Endothelial cell of umbilical vein (primary cell): ENCODE measurements around the gene ZNF438. TPM values are rescaled to one million over a fixed set of nuclear protein-coding genes. Genes with fewer than 3 reads are reported as not detected.
A peak's percentile ranks its signal among the peaks of the same experiment; 100 is the strongest.

Experiments
- BruUV-seq: library from RNA; stranded (reverse); fragments of 400-500 nt; replicated peaks from 2 replicates; lab custom pipeline; 2021; lab: Mats Ljungman, UMichigan
- CTCF ChIA-PET: fragments of 300-600, 350-600 bp; sonication (Branson Sonifier 250); formaldehyde crosslinking; loops from one replicate; lab custom pipeline; 2021; ENCODE audit warnings: antibody characterized with exemption, inconsistent platforms; lab: Charles Lee
- POLR2A ChIA-PET: fragments of 300-600, 350-600 bp; sonication (Branson Sonifier 250); formaldehyde crosslinking; loops from one replicate; lab custom pipeline; 2021; ENCODE audit warnings: antibody characterized with exemption, inconsistent platforms; lab: Charles Lee
- DNase-seq: peaks from one replicate; pipeline ENCODE4 v3.0.0-alpha.2; 2011; ENCODE audit warnings: low read depth, low spot score
- FAIRE-seq: peaks from 2 replicates; lab custom pipeline; 2011; peaks lifted over from hg19 to GRCh38; lab: Jason Lieb, UNC
- H2AFZ ChIP-seq: 2 replicates; pipeline ENCODE4 v1.6.0; 2012; ENCODE audit warnings: low read depth, low read length, control low read depth, inconsistent platforms
- H3K27ac ChIP-seq: 2 replicates; pipeline ENCODE4 v1.5.1; 2011; ENCODE audit warnings: low read depth, mild to moderate bottlenecking, control low read depth, low read length, moderate library complexity; ENCODE audit not compliant: insufficient read depth
- H3K27me3 ChIP-seq, 2 experiments: 2 replicates each; pipeline versions ENCODE4 v1.6.0 to v1.6.1; 2011; ENCODE audit warnings: low read length in 2 of 2, mixed read lengths in 1 of 2; ENCODE audit not compliant: control insufficient read depth in 2 of 2, insufficient read depth in 2 of 2
- H3K36me3 ChIP-seq, 2 experiments: 2 replicates in 1 of 2; 3 replicates in 1 of 2; pipeline ENCODE4 v1.5.1; 2011; ENCODE audit warnings: low read length in 2 of 2, mild to moderate bottlenecking in 1 of 2, moderate library complexity in 1 of 2; ENCODE audit not compliant: control insufficient read depth in 2 of 2, insufficient read depth in 2 of 2; ENCODE audit errors: extremely low read depth in 1 of 2
- H3K4me1 ChIP-seq: 3 replicates; pipeline ENCODE4 v1.5.1; 2011; ENCODE audit warnings: mild to moderate bottlenecking, low read length; ENCODE audit not compliant: control insufficient read depth, insufficient read depth; ENCODE audit errors: extremely low read depth
- H3K4me2 ChIP-seq: 2 replicates; pipeline ENCODE4 v1.6.1; 2011; ENCODE audit warnings: low read length, control low read depth, mixed read lengths; ENCODE audit not compliant: insufficient read depth
- H3K4me3 ChIP-seq, 3 experiments: fragments of 200-600 bp in 1 of 3; sonication (generic), shearing (Covaris generic) in 1 of 3; replicated peaks in 1 of 3; 2 replicates each; pipeline ENCODE4 v1.5.1; 2011 to 2016; ENCODE audit warnings: control low read depth in 3 of 3, low read length in 3 of 3, mild to moderate bottlenecking in 2 of 3, inconsistent platforms in 1 of 3, low read depth in 1 of 3, moderate library complexity in 1 of 3; ENCODE audit not compliant: insufficient read depth in 1 of 3
- H3K79me2 ChIP-seq: 2 replicates; pipeline ENCODE4 v1.6.0; 2012; ENCODE audit warnings: low read length, inconsistent platforms; ENCODE audit not compliant: control insufficient read depth, insufficient read depth
- H3K9ac ChIP-seq: replicated peaks from 2 replicates; pipeline ENCODE3; 2011; ENCODE audit warnings: low read length, control low read depth; ENCODE audit not compliant: insufficient read depth; ENCODE audit errors: extremely low read depth
- H3K9me1 ChIP-seq: replicated peaks from 3 replicates; pipeline ENCODE4 v1.6.0; 2011; ENCODE audit warnings: mild to moderate bottlenecking, low read length; ENCODE audit not compliant: control insufficient read depth, insufficient read depth; ENCODE audit errors: extremely low read depth
- H3K9me3 ChIP-seq: replicated peaks from 2 replicates; pipeline ENCODE4 v1.5.1; 2012; ENCODE audit warnings: low read length, inconsistent platforms; ENCODE audit not compliant: control insufficient read depth, insufficient read depth
- H4K20me1 ChIP-seq: replicated peaks from 2 replicates; pipeline ENCODE3; 2011; ENCODE audit warnings: mild to moderate bottlenecking, low read length; ENCODE audit not compliant: control insufficient read depth, insufficient read depth; ENCODE audit errors: extremely low read depth
- CTCF ChIP-seq, 2 donors: IDR thresholded peaks; 1 replicate in 1 of 2; 2 replicates in 1 of 2; pipeline ENCODE4 v1.5.1; 2011; ENCODE audit warnings: low read length in 2 of 2, mild to moderate bottlenecking in 2 of 2, moderate library complexity in 2 of 2, control low read depth in 1 of 2, inconsistent platforms in 1 of 2, low read depth in 1 of 2; ENCODE audit not compliant: insufficient read depth in 1 of 2; ENCODE audit errors: extremely low read depth in 1 of 2
- EZH2 ChIP-seq: IDR thresholded peaks from 2 replicates; pipeline ENCODE4 v1.6.1; 2012; ENCODE audit warnings: borderline replicate concordance, low read depth, mild to moderate bottlenecking, moderate library complexity, low read length, inconsistent platforms; ENCODE audit not compliant: severe bottlenecking
- FOS ChIP-seq: IDR thresholded peaks from 2 replicates; pipeline ENCODE4 v1.6.1; 2011; ENCODE audit warnings: mild to moderate bottlenecking, low read length, moderate library complexity, borderline replicate concordance; ENCODE audit not compliant: insufficient read depth
- JUN ChIP-seq: IDR thresholded peaks from 2 replicates; pipeline ENCODE4 v1.6.1; 2011; ENCODE audit warnings: borderline replicate concordance, low read depth; ENCODE audit not compliant: insufficient read length, insufficient read depth
- POLR2A ChIP-seq: IDR thresholded peaks from 2 replicates; pipeline ENCODE4 v1.6.1; 2012; ENCODE audit warnings: low read depth, mild to moderate bottlenecking, control low read depth, low read length
- dilution Hi-C: fragments of 300-500 bp; cut with MboI; formaldehyde crosslinking; loops from one replicate; pipeline ENCODE4 v1.15.0; 2019; ENCODE audit warnings: low sequenced_read_pairs; ENCODE audit not compliant: extremely low pct_ligation_motif_present
- intact Hi-C: fragments of 100-400 bp; cut with micrococcal nuclease; formaldehyde crosslinking; loops from one replicate; pipeline ENCODE4 v1.10.0; 2022
- polyA plus RNA-seq, 4 experiments: library from polyadenylated mRNA; depleted of rRNA in 3 of 4; stranded (reverse) in 3 of 4; unstranded in 1 of 4; fragments of >200 nt; gene quantifications; 2 replicates each; pipeline versions ENCODE4 v1.2.1 to v1.2.3, GENCODE V29; 2011 to 2012; ENCODE audit warnings: missing spikeins in 1 of 4
- total RNA-seq: library from RNA; stranded (reverse); gene quantifications from 2 replicates; pipeline ENCODE4 v1.2.3, GENCODE V29; 2021

The ZNF438 gene
- total and polyA plus RNA-seq, 2 donors (not counting 3 experiments of a cell fraction or from before 2014, with no cell fraction given), result 7.2 to 15.1 TPM

DNA sequence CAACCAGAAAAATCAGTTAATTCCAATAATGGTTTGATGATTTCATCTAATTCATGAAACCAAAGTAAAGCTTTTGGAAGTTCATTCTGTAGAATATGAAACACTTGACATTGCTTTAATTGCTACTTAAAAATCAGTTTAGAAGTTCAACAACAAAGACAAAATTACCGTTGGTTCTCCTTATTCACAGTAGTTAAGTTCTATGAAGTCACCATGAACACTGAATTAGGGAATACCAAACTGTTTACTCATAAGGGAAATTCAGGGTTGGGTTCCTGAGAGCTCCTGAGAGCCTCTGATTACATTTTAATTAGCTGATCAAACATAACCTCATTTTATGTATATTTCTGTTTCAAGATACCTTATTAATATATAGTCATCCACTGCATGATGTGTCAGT lies 46.2 kb downstream of the ZNF438 start:
- ChIA-PET CTCF (interaction anchor here (0.8 to 2.2 kb wide), 10 partner anchors 9 to 442 kb away, joined by 3 to 16 read pairs (median 4); partner anchors contain the start of gene ZNF438), POLR2A (interaction anchor here (0.6 to 1.3 kb wide), 6 partner anchors 10 to 898 kb away, joined by 3 to 6 read pairs (median 4); no protein-coding TSS in a partner anchor)
- H3K27ac ChIP-seq, result peak overlapping the region; percentile 93
- DNase-seq (peak; percentile 74), FAIRE-seq (no peak)
- peaks cover 61% of the 10 kb centered on the region for H3K4me1 ChIP-seq
- peak overlapping the region; percentile 81 for H3K9ac ChIP-seq
- no TSS peak for BruUV-seq
- H3K4me3 ChIP-seq, result no peak overlapping the region
- dilution Hi-C loops, result no loop called here
- H3K36me3 ChIP-seq, result peaks cover 0 to 2% of the 10 kb centered on the region in 2 experiments
- H3K9me1 ChIP-seq, result no peaks in the 10 kb centered on the region
- intact Hi-C loops, result loop anchor here (1.0 to 2.0 kb wide), 3 partner anchors 14 to 335 kb away; partner anchors contain the start of gene ZNF438
- no peaks in the 10 kb centered on the region for H3K9me3 ChIP-seq
- H2AFZ ChIP-seq, result no peak overlapping the region
- no peaks in the 10 kb centered on the region for H4K20me1 ChIP-seq
- peak overlapping the region; percentile 91 for H3K4me2 ChIP-seq
- no peak for TF ChIP-seq EZH2
- TF ChIP-seq FOS, result peak; percentile 48
- TF ChIP-seq JUN, result peak; percentile 75
- no peak for TF ChIP-seq POLR2A
- no peak for TF ChIP-seq CTCF (IDR thresholded peaks at IDR 0.05; ENCODE audit: extremely low read depth in 1 of 2, insufficient read depth in 1 of 2, low read depth in 1 of 2, low read length in 2 of 2)
- peaks cover 14% of the 10 kb centered on the region for H3K79me2 ChIP-seq
- H3K27me3 ChIP-seq, result no peaks in the 10 kb centered on the region
